Activated naive CD8-positive, alpha-beta T cell treated with anti-CD3 and anti-CD28 coated beads, Interleukin-2, amount 50 U/mL, for 24 hours (primary cell): ENCODE data around the gene MRPL12.
"Not testable (repeated sequence)": the region's sequence is repeated elsewhere in the genome, so short reads cannot be mapped to it uniquely, and the experiment has no call there.

Experiments used
- ATAC-seq: fragments of 150-1000 bp; cut with Tn5 transposase; one replicate; pipeline ENCODE4 v1.10.0; 2021
- DNase-seq: peaks from one replicate; pipeline ENCODE4 v3.0.0; 2021
- H3K27ac Mint-ChIP-seq: one replicate; pipeline ENCODE4 v1.8.0; 2021; ENCODE audit warnings: mild to moderate bottlenecking, mixed read lengths
- H3K27me3 Mint-ChIP-seq: one replicate; pipeline ENCODE4 v1.8.0; 2021; ENCODE audit warnings: mixed read lengths
- H3K36me3 Mint-ChIP-seq: one replicate; pipeline ENCODE4 v1.8.0; 2021; ENCODE audit warnings: low read depth, mixed read lengths
- H3K4me1 Mint-ChIP-seq: one replicate; pipeline ENCODE4 v1.8.0; 2021; ENCODE audit warnings: mixed read lengths
- H3K4me3 Mint-ChIP-seq: one replicate; pipeline ENCODE4 v1.8.0; 2021; ENCODE audit warnings: mild to moderate bottlenecking, moderate library complexity, mixed read lengths
- H3K9me3 Mint-ChIP-seq: one replicate; pipeline ENCODE4 v1.8.0; 2021; ENCODE audit warnings: mixed read lengths

Gene MRPL12

DNA sequence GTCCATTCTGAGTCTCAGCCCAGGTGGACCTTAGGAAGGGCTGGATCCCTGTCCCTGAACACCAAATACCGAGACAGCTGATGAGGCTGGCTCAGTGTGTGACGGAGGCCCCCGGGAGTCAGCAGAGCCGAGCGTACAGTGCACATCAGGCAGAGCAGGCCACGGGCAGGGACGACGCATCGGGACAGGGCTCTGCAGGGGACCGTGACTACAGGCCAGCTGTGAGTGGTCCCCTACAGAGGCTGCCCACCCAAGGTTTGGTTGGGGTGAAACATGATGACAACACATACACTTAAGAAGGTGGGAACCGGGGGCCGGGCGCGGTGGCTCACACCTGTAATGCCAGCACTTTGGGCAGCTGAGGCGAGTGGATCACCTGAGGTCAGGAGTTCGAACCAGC, 30.2 kb upstream of the MRPL12 start:
- no peaks in the 10 kb centered on the region for H3K27me3 Mint-ChIP-seq
- DNase-seq (no peak), ATAC-seq (no peak)
- peaks cover 10% of the 10 kb centered on the region for H3K4me1 Mint-ChIP-seq
- H3K27ac Mint-ChIP-seq: no peak overlapping the region
- H3K9me3 Mint-ChIP-seq: no peaks in the 10 kb centered on the region
- H3K4me3 Mint-ChIP-seq: no peak overlapping the region
- H3K36me3 Mint-ChIP-seq: peaks cover 25% of the 10 kb centered on the region

DNA sequence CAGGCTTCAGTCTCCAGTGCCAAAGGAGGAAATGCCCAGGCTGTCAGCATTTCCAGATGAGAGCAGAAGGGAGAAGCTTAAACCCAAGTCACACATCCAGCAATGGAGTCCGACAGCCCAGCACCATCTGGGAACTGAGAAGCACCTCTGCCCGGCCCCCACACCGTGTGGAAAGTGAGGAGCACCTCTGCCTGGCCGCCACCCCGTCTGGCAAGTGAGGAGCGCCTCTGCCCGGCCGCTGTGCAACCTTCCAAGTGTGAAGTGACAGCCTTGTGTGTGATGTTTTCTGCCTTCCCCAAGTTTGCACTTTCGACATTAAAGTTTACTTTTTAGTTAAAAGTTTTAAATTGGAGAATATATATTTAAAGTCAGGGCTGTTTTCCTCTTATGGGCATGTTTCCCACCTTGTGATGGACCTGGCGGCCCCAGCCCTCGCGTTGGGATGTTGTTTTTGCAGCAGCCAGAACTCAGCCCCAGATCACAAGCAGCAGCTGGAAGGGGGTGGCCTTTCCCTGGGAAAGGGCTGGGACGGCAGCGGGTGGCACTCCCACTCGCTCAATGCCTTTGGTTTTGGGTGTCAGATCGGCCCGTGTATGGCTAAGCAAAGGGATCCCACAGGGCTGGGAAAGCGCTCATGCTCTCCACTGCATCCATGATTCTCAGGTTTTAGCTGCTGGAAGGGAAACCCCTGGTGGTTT, 29.5 kb upstream of the MRPL12 start:
- no peaks in the 10 kb centered on the region for H3K9me3 Mint-ChIP-seq
- no peak for DNase-seq
- H3K27me3 Mint-ChIP-seq: no peaks in the 10 kb centered on the region
- H3K4me1 Mint-ChIP-seq: peaks cover 4% of the 10 kb centered on the region
- no peak for ATAC-seq
- peaks cover 19% of the 10 kb centered on the region for H3K36me3 Mint-ChIP-seq
- H3K4me3 Mint-ChIP-seq: no peak overlapping the region
- H3K27ac Mint-ChIP-seq: no peak overlapping the region

DNA sequence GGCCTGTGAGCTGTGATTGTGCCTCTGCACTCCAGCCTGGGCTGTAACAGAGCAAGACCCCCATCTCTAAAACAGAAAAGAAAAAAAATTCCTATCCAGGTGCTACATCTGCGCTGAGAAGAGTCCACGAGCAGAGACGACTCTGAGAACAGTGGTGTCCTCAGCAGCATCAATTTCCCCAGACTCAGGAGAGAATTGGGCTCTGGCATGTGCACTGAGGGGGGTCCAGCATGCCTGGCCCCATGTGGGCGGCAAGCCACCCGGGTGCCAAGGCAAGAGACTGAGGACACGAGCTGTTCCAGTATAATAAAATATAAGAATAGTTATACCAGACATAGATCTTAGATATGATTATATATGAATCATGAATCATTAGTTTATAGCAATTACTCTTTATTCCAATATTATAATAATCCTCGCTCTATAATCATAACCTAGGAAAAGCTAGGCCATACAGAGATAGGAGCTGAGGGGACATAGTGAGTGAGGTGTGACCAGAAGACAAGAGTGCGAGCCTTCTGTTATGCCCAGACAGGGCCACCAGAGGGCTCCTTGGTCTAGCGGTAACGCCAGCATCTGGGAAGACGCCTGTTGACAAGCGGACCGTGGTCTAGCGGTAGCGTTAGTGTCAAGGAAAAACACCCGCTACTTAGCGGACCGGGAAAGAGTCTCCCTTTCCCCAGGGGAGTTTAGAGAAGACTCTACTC, 27.5 kb upstream of the MRPL12 start:
- peak; percentile 25 for DNase-seq
- H3K36me3 Mint-ChIP-seq: peaks cover 16% of the 10 kb centered on the region
- H3K4me3 Mint-ChIP-seq: not testable (repeated sequence)

DNA sequence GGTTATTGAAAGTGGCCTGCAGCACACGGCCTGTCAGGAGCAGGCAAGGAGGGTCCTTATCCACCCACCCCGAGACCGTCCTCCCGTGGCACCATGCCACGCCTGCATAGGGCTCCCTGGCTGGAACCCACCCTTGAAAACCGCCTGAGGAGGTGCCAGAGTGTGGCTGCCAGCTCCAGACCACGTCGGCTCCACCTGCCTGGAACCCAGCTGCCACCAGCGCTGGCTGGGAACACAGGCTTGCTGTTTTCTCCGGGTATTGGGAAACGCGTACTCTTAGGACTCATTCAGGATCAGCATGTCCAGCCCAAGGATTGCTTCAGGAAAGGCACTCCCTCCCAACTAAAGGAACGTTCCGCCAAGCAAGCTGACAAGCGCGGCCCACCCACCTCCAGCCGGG, 26.3 kb upstream of the MRPL12 start:
- no peak overlapping the region for H3K4me3 Mint-ChIP-seq
- H3K9me3 Mint-ChIP-seq: no peaks in the 10 kb centered on the region
- no peak overlapping the region for H3K27ac Mint-ChIP-seq
- ATAC-seq: no peak
- peaks cover 4% of the 10 kb centered on the region for H3K4me1 Mint-ChIP-seq
- no peak for DNase-seq
- H3K36me3 Mint-ChIP-seq: peaks cover 12% of the 10 kb centered on the region
- no peaks in the 10 kb centered on the region for H3K27me3 Mint-ChIP-seq

More for the DNA sequence above, 27.5 kb upstream of the MRPL12 start:
- H3K27me3 Mint-ChIP-seq, ATAC-seq, H3K4me1 Mint-ChIP-seq, H3K27ac Mint-ChIP-seq, H3K9me3 Mint-ChIP-seq: not testable (repeated sequence)

DNA sequence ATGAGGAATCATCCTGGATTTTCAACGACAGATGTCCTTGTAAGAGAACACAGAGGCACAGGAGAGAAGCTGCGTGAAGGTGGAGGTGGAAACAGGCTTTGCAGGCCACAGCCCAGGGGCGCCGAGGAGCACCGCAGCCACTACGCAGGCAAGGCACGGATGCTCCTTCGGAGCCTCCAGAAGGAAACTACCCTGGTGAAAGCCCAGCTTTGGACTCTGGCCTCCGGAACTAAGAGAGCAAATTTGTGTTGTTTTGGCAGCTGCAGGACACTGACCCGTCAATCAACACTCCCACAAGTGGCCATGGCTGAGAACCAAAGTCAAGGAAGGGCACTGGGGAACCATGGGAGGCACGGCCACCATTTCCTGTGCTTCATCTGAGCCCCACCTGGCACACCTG, 23.0 kb upstream of the MRPL12 start:
- peaks cover 2% of the 10 kb centered on the region for H3K27me3 Mint-ChIP-seq
- no peak overlapping the region for H3K4me3 Mint-ChIP-seq
- H3K4me1 Mint-ChIP-seq: peaks cover 26% of the 10 kb centered on the region
- peaks cover 13% of the 10 kb centered on the region for H3K36me3 Mint-ChIP-seq
- DNase-seq: no peak
- no peak for ATAC-seq
- H3K9me3 Mint-ChIP-seq: no peaks in the 10 kb centered on the region
- no peak overlapping the region for H3K27ac Mint-ChIP-seq

DNA sequence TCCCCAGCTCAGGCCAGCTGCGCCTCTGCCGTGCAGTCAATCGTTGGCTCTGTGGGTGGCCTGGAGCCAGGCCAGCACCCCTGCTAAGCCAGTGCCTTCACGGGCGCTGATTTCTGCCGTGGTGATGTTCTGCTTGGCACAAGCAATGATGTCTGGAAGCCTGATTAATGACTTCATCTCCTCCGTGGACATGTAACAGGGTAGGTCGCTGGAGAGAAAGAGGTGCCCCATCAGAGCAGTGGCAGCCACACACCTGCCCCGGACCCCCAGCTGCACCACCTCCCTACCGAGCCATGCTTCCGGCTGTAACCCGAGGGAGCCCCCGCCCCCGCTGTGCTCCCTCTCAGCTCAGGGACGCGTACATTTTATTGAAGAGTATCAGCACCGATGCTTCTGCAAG, 21.5 kb upstream of the MRPL12 start:
- H3K9me3 Mint-ChIP-seq: no peaks in the 10 kb centered on the region
- peaks cover 2% of the 10 kb centered on the region for H3K27me3 Mint-ChIP-seq
- peaks cover 23% of the 10 kb centered on the region for H3K36me3 Mint-ChIP-seq
- ATAC-seq (no peak), DNase-seq (no peak)
- peak overlapping the region; percentile 6 for H3K4me3 Mint-ChIP-seq
- peaks cover 35% of the 10 kb centered on the region for H3K4me1 Mint-ChIP-seq
- no peak overlapping the region for H3K27ac Mint-ChIP-seq

DNA sequence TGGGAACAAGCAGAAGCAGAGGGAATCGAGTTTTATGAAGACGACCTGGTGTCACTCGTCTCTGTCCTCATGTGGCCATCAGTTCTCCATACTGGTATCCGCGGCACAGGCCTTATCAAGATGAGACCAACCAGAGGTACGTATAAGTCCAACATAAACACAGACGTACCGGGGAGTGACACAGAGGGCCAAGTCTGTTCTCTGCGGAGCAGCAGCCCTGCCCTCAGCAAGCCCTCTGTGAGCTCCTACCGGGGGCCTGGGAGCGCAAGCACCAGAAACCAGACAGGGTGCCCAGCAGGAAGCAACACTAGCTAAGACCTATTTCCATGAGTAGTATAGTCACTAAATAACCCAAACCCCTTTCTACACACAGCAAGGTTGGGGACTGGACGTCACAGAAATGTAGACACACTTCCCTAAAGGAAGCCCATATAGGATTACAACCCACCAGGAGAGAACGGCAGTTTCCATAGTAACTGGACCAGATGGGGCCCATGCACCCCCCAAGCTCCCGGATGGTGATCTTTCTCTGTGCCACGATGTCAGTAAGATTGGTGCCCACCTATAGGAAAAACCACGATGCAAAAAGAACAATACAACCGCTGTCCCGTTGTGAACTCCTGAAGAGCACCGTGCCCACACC, 20.5 kb upstream of the MRPL12 start:
- DNase-seq (no peak), ATAC-seq (no peak)
- peak overlapping the region; percentile 92 for H3K4me3 Mint-ChIP-seq
- H3K27ac Mint-ChIP-seq: peak overlapping the region; percentile 78
- peaks cover 2% of the 10 kb centered on the region for H3K27me3 Mint-ChIP-seq
- H3K9me3 Mint-ChIP-seq: no peaks in the 10 kb centered on the region
- peaks cover 41% of the 10 kb centered on the region for H3K4me1 Mint-ChIP-seq
- H3K36me3 Mint-ChIP-seq: peaks cover 30% of the 10 kb centered on the region

DNA sequence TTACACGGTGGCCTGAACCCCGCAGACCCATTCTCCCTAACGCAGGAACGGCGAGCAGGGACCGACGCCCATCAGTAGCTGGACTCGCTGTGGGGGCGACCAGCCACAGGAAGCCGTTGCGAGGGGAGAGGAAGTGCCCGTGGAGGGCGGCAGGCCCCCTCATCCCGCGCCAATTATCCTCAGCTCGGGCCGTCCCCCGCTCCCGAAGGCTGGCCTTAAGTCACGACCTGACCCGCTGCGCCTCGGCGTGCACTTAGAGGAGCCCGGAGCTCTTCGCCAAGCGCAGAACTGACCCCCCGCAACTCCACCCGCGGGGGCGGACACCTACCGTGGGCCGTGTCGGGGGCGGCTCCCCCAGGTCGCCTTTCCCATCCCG, 20.0 kb upstream of the MRPL12 start:
- Mint-ChIP-seq H3K9me3 (no peaks in the 10 kb centered on the region), H3K4me1 (peaks cover 41% of the 10 kb centered on the region), H3K4me3 (peak overlapping the region; percentile 92), H3K27ac (peak overlapping the region; percentile 97), H3K36me3 (peaks cover 31% of the 10 kb centered on the region), H3K27me3 (peaks cover 2% of the 10 kb centered on the region)
- peak; percentile 0 for ATAC-seq
- DNase-seq: no peak

DNA sequence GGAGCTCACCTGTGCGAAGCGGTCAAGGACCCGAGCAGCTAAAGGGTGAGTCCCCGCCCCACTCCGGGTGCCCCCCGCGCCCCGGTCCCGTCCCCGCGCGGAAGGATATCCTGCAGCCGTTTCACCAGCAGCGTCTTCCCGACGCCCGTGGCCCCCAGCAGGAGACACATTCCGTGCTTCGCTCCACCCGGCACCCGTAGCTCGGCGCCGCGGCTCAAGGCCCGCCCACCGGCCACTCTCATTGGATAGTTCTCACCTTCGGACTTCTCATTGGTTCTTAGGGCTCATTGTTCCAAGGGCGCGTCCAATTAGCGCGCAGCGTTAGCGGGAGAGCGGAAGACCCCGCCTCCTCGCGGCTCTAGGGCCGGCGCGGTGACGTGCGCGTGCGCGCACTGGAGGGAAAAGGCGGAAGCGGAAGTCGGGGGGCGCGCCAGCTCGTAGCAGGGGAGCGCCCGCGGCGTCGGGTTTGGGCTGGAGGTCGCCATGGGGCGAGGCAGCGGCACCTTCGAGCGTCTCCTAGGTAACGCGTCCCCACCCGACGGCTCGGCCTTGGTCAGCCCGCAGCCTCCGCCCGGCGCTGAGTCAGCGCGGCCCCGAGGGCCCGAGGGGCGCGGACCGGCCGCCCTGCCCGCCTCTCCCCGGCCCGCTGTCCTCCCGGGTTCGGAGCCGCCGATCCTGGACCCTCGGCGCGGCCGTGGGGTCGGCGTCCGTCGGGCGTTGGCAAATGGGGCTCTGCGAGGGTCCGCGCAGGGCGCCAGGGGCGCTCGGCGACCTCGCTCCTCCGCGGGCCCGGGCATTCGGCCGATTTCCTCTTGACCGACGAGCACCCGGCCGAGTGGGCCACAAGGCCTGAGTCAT, 19.4 kb upstream of the MRPL12 start, which contains the start of the genes ARL16 and HGS:
ARL16 (minus strand) TSS at position 214 of the 858 bp plus-strand sequence; CDS start at position 170, 44 bp downstream.
HGS (plus strand) TSS at position 428 of the 858 bp plus-strand sequence; CDS start at position 484, 56 bp downstream.
- H3K27ac Mint-ChIP-seq: peak within 1 kb of the TSS; percentile 97
- peak within 1 kb of the TSS; percentile 92 for H3K4me3 Mint-ChIP-seq
- no peaks in the 10 kb centered on the region for H3K9me3 Mint-ChIP-seq
- peaks cover 36% of the 10 kb centered on the region for H3K36me3 Mint-ChIP-seq
- DNase-seq (peak; percentile 98), ATAC-seq (peak; percentile 94)
- peaks cover 2% of the 10 kb centered on the region for H3K27me3 Mint-ChIP-seq
- H3K4me1 Mint-ChIP-seq: peaks cover 41% of the 10 kb centered on the region

DNA sequence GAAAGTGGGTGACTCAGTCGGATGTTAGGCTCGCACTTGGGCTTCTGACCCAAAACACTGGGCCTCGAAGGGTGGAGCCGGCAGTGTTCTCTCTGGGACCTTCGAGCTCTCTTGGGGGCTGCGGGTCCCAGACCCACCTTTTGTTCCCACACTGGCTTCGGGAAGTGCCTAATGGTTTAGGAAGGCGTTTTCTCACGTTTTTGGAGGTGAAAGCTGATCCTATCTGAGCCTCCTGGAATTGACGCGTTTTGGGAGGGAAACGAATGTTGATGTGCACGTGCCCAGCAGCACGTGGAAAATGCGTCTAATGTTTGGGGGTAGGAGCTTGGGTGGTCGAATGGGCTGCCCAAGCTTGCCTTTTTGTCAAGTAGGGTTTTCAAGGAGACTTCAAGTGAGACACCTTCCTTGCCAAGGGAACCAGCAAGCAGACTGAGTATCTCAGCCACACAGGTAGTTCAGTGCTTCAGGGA, 18.7 kb upstream of the MRPL12 start:
- ATAC-seq: no peak
- DNase-seq: peak; percentile 43
- H3K27me3 Mint-ChIP-seq: peaks cover 2% of the 10 kb centered on the region

DNA sequence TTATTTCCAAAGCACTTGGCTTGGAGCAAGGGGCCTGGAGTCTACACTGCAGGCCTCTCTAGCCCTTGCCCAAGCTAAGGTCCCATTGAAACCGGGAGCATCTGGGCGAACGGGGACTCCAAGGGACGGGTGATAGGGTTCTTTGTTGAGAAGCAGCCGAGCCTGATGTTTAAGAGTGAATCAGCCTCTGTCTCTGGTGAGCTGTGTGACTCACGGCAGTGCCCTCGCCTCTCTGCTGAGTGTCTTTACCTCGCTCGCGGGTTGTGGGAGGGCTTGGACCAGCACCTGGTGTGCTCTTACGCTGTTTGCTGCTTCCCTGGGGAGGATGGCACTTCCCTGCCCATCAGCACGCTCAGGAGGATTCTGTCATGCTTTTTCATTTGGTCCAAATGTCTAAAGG, 18.1 kb upstream of the MRPL12 start:
- ATAC-seq: peak; percentile 44
- H3K9me3 Mint-ChIP-seq: no peaks in the 10 kb centered on the region
- H3K4me1 Mint-ChIP-seq: peaks cover 43% of the 10 kb centered on the region
- H3K27me3 Mint-ChIP-seq: peaks cover 2% of the 10 kb centered on the region
- H3K27ac Mint-ChIP-seq: peak overlapping the region; percentile 91
- peaks cover 44% of the 10 kb centered on the region for H3K36me3 Mint-ChIP-seq
- H3K4me3 Mint-ChIP-seq: peak overlapping the region; percentile 92
- peak; percentile 54 for DNase-seq

More for the DNA sequence above, 18.7 kb upstream of the MRPL12 start:
- H3K4me3 Mint-ChIP-seq: peak overlapping the region; percentile 92
- H3K27ac Mint-ChIP-seq: peak overlapping the region; percentile 91
- H3K4me1 Mint-ChIP-seq: peaks cover 43% of the 10 kb centered on the region
- H3K9me3 Mint-ChIP-seq: no peaks in the 10 kb centered on the region
- peaks cover 42% of the 10 kb centered on the region for H3K36me3 Mint-ChIP-seq

DNA sequence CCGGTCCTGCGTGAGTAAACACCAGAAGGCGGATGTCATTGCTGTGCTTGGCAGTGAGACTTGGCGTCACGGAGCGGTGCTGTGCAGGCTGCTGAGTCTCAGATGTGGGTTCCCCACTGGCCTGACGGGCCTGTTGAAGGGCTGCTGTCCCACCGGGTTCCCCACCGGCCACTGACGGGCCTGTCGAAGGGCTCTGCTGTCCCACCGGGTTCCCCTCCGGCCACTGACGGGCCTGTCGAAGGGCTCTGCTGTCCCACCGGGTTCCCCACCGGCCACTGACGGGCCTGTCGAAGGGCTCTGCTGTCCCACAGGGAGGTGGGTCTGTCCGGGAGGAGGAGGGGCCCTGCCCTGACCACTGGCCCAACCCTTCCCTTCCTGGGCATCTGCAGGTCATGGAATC, 16.6 kb upstream of the MRPL12 start:
- DNase-seq: no peak
- Mint-ChIP-seq H3K4me3 (no peak overlapping the region), H3K27me3 (peaks cover 2% of the 10 kb centered on the region), H3K4me1 (peaks cover 41% of the 10 kb centered on the region), H3K9me3 (no peaks in the 10 kb centered on the region), H3K27ac (no peak overlapping the region), H3K36me3 (peaks cover 40% of the 10 kb centered on the region)
- no peak for ATAC-seq

DNA sequence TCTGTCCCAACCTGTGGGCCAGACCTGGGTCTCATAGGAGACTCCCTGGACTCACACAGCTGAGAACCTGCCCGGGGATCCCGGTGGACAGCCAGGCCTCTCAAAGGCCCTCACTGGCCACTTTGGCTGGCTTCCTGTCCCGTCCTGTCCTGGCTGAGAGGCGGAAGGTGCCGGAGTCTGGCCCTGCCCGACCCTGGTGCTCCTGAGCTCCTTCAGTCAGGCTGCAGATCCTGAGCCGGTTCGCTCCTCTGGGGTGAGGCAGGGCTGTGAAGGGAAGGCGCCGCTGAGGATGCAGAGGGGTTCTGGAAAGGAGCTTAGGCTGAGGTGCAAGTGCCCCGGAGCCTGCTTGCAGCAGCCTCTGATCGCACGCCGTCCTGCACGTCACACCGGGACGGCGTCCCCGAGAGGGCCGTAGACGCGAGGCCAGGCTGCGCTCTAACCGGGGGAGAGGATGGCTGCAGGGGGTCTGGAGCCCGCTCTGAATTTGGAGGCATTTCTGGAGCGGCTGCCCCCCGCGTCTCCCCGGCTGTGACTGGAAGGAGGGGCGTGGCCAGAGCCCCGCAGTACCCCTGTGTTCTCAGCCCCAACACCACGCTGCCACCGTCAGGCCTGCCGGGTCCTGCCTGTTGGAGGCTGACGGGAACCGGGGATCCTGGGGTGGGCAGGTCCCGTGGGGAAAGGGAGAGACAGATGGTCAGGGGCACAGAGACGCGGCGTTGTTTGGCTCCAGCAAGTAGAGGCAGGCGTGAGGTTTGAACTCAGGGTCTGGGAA, 15.2 kb upstream of the MRPL12 start:
- peaks cover 47% of the 10 kb centered on the region for H3K36me3 Mint-ChIP-seq
- peaks cover 31% of the 10 kb centered on the region for H3K4me1 Mint-ChIP-seq
- H3K27ac Mint-ChIP-seq: no peak overlapping the region
- no peaks in the 10 kb centered on the region for H3K9me3 Mint-ChIP-seq
- peaks cover 2% of the 10 kb centered on the region for H3K27me3 Mint-ChIP-seq
- DNase-seq (no peak), ATAC-seq (no peak)
- no peak overlapping the region for H3K4me3 Mint-ChIP-seq
